ENCODE data around the gene HERC3. TPM values are rescaled to one million over a fixed set of nuclear protein-coding genes. Genes with fewer than 3 reads are reported as not detected.

The HERC3 gene
- total RNA-seq, 1 donor from 2014 or later = 41.0 TPM

DNA sequence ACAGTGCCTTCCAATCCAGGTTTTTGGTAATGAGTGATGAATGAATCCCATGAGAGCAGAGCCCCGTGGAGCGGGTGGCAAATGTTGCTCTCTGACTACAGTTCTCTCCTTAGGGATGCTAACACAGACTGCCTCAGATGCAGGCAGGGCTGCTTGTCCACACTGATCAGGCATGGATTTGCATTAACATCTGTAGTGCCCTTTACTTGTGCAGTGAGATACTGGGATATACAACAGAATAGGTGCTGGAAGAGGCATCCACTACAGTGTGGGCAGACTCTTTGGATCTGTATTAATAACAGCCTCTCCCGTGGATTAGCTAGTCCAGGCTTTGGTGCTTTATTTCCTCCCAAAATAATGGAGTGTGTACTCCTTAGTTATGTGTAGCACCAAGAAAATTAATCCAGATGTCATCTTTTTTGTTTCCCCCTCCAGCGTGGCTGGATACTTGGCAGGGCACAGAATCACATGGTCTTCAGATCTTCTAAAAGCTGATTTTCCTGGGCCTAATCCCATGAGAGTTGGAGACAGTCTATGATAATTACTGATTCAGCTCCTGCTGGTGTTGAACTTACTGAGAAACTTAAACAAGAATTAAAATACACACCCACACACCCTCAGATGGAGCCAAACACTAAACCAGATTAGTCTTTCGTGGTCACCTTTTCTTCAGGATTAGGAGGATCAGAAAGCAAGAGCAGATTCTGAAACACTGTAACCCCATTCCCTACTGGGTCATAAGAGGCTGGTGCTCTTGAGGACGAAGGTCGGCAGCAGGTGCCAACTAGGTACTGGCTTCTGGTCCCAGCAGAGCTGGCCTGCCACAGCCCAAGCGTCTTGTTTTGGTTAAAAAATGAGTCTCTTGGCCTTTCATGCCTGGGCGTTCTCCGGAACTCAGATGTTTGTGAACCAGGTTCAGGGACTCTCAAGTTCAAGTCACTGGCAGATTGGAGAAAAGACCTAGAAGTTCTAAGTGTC lies 128.5 kb downstream of the HERC3 start:
- no peak for DNase-seq (ENCODE audit: low spot score)

DNA sequence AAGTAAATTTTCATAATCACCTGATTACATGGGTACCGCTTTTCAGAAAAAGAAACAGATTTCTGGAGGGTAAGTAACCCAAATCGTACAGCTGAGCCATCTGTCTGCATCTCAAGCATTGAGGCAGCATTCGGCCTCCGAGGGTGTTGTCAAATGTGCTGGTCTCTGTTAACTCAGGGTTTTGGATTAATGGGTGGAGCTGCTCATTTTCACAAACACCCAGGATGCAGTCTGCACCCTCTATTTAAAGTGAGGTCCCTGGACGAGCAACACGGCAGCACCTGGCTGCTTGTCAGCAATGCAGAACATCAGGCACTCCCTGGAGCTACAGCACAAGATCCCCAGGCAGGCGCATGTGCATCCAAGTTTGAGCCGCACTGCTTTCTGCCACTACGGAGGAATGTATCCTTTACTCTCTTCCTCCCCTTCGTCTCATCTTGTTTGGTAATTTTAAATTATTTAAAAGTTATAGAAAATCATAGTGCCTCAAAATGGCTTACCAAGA lies 130.0 kb downstream of the HERC3 start:
- DNase-seq (ENCODE audit: low spot score) = no peak

DNA sequence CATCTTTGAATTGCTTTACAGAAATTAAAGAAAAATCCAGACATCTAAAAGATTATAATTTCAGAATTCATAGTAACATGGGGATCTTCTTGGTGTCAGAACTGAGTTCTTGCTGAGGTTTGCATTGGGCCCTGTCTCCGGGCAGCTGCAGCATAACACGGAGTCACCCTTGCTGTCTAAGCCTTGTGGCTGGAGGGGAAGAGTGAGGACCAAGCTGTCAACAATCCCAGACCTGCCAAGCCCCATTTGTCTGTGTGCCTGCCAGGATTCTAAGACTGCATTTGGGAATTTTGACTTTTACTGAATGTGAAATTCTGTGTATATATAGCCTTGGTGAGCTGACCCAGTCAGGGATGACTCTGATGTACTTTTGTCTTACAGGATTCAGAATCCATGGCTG lies 130.5 kb downstream of the HERC3 start:
- no peak for DNase-seq (ENCODE audit: low spot score)

DNA sequence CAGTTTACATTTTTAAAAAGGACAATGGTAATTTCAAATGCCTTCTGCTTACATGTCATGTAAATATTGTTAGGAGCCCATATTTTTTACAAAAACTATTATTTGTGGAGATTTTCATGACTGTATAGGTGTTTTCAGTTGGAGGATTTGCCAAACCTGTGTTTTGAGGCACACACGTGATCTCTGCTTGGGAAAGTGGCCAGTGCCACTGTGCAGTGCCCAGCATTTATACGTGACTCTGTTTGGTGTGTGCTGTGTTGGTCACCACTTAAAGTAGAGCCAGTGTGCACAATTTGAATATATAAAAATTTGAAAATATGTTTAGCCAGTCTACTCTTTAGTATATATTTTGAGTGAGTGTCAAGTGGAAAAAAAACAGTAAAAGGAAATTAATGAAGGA lies 132.1 kb downstream of the HERC3 start:
- DNase-seq (ENCODE audit: low spot score) = no peak

DNA sequence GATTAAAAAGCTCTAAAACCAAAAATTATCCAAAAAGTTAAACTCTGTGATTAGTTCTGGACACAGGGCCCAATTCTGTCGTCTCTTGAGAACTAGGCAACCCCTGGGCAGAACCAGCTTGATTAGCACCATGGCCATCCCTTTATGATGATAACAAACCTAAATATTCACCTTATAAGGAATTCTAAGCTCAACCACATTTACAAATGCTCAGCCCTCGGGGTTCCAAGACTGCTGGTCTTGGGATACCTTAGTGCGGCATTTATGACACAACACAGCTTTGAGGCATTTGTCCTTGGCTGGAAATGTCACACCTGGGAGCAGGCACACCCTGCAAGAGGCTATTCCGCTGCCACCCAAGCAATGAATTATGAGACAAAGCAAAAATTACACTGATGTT lies 132.9 kb downstream of the HERC3 start:
- DNase-seq (ENCODE audit: low spot score) = no peak

DNA sequence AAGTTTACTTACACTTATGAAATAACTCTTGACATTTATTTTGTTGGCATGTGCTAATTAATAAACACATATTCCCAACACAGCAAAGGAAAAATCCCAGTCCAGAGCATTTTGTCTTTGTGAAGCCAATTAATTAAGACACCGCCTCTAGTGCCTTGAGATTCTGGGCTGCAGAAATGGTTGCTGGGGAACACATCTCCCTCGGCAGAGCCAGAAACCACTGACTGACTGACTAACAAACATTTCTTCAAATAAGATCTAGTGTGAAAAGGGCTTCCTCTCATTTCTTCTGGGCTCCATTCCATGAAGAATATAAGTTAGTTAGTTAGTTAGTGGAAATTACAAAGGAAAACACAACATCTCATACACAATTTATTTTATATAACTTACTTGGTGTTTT lies 133.7 kb downstream of the HERC3 start:
- no peak for DNase-seq (ENCODE audit: low spot score)

DNA sequence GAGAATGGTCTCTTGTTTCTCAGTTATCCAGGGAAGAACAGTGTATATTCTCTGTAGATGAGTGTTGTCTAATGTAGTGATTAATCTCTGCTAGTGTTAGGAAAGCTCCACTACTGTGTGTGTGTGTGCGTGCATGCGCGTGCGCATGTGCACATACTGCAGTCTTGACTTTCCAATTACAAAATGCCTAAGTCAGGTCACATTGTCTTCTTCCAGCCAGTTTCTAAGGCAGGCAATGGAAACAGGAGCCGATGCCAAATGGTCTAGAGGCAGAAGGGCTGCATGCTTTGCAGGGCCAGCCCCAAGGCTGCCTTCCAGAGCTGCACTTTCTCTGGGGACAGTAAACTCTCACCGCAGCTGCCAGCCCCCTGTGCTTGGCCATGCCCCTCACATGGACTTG lies 135.9 kb downstream of the HERC3 start:
- DNase-seq (ENCODE audit: low spot score) = no peak

DNA sequence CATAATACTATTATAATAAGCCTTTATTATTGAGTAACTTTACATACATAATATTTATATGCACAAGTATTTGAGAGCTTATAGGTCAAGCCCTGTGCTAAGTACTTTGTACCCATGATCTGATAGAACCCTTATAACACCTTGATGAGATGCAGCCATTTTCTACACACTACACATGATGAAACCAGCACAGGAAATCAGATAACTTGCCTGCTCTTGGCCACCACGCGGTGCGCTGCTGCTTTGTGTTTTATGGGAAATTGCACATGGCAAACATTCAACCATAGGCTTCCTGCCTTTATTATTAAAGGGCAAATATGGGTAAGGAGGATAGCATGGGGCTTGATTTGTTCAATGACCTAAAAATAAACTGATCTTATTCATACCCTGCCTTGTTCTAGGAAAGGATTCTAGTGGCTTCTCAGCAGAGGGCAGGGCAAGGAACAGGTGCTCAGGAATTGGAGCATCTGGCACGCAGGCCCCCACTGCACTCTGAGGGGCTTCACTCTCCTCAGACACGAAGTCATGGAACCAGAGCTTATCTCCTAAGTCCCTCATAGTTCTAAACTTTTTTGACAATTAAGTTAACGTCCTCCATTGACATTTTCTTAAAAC lies 137.0 kb downstream of the HERC3 start:
- DNase-seq (ENCODE audit: low spot score) = no peak

DNA sequence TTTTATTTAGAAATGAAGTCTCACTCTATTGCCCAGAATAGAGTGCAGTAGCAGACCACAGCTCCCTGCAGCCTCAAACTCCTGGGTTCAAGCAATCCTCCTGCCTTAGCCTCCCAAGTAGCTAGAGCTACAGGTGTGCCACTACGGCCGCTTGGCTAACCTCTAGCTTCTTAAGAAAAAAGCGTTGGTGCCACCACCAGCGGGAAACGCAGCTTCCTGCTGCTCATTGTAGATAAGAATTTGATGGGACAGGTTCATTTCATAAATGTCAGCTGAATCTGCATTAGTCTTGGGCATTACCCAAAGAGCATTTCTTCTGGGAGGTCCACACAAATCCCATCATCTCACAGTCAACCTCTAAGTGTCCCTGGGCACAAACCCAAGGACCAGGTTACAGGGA lies 138.5 kb downstream of the HERC3 start:
- DNase-seq (ENCODE audit: low spot score) = no peak

DNA sequence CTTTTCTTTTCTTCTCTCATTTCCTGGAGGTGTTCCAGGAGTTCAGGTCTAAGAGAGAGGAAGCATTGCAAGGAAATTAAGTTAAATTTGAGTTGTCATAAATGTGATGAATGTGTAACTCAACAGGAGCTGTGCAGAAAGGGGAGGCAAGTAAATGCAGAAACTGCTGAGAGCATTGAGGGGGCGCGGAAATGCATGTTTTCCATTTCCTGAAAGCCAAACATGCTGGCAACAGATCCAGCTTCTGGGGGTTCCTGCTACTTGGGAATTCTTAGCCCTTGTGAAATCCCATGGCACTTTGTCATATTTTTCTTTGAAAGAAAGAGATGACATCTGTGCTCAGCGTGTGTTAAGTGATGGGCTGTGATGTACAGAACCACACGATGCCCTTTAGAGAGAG lies 139.1 kb downstream of the HERC3 start:
- DNase-seq (ENCODE audit: low spot score) = no peak

DNA sequence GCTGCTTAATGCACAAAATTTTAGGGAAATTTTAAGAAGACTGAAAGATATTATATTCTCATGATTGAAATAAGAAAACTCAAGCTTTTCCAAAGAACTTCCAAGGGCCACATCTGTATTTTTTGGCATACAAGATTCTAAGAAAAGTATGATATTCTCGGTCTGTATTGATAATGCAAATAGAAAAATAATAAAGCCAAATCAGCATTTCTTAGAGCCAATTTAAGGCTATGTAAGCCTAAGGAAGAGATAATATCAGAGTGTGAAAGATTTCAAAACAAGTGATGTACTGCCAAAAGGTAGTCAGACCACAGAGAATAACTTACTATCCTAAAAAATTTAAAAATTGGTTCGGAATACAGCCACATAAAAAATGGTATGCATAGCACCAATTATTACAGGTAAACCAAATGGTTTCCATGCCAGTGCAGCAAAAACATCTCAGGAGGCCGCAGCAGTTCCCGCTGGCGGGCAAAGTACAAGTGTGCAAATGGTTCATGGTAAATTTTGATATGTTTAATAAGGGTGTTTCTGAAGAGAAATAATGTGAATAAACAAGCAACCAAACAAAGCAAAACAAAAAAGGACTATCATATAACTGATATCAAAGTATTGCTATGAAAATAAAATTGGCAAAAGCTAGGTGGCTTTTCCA lies 140.6 kb downstream of the HERC3 start:
- DNase-seq (ENCODE audit: low spot score) = no peak

DNA sequence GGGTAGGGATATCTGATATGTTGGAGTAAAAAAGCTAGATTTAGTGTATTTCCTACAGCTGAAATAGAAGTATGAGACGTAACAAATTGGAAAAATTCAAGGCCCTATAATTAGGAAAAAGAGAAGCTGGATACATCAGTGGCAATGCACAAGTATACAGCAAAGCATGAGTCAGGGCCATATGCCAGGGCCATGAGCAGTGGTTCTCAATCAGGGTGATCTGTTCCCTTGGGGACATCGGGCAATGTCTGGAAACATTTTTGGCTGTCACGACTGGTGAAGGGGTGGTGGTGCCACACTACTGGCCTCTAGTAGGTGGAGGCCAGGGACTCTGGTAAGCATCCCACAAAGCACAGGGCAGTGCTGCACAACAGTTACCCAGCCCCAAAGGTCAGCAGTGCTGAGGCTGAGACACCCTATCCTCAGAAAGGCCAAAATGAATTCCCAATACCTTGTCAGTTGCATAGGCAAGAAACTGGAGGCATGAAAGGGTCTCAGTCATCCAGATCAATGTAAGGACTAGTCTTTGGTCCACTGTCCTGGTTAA lies 142.2 kb downstream of the HERC3 start:
- DNase-seq (ENCODE audit: low spot score) = no peak

DNA sequence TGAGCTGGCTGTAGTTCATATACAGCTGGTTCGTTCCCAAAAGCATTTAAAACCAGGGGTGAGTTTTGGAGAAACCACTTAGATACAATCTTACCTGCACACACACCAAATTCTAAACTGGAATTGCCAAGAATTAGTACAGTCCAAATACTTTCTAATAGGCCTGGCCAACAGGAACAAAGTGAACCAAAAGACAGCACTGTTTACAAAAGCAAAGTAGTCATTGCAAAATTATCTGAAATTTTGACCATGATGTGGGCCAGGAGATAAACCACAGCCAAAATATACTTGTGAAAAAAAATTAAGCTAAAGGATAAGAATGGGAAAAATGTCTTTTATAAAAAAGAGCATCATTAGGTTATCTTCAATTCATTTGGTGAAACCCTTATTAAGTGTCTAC lies 143.3 kb downstream of the HERC3 start:
- no peak for DNase-seq (ENCODE audit: low spot score)

DNA sequence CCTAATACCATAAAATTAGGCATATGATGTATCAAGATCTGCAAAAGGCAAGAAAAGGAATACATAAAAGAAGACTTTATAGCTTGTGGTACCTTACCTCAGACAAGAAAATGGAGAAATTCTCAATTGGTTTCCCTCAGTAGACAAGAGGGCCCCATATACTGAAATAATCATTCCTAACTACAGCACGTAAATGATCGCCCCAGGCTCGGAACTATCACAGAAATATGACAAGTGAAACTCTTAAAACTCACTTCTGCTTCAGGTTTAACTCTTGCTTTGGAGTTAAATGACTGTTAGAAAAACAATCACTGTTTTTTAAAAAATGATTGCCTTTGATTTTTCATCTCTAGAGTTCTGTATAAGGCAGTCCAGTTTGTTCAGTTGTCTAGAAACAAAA lies 144.0 kb downstream of the HERC3 start:
- no peak for DNase-seq (ENCODE audit: low spot score)

DNA sequence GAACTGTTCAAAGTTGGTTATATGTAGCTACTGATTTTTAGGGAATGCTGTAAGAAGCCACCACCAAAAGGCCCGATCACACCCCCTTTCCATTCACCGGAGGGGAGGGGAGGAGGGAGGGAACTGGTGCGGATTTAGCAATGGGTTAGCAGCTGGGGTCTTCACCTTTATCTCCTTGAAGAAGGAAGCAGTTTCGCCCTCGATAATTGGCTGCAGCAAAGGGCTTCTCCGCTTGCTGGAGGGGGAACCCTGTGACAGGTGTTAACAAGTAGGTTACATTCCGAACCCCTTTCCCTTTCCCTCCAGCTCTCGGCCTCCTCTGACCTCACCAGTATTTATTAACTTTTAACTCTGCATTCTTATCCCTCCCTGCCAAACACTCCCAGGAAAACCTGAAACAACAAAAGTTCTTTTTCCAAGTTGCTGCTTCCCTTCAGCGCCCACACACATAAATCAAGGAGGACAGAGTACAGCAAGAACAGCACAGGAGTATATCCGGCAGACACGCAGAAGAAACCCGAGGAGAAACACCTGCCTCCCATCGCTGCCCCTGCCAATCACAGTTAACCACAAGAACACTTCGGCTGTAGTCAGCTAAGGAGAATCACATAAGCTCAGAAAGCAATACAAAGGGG lies 145.1 kb downstream of the HERC3 start:
- DNase-seq (ENCODE audit: low spot score) = no peak

DNA sequence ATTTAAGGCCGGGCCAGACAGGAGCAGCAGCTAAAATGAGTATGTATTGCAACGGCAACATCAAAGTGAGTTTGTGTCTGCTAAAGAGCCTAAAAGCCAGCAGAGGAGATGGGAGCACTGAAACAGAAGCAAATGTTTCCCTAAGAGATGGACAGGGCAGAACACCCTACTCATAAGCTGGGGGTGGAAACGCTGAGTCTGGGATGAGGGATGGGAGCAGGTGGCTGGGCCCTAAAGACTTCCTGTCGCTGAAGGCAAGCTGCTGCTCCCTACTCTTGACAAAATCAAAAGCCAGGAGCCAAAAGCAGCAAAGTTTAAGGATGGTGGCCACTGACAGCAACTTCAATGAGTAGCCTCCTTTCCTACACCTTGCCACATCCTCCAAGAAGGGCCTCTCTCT lies 145.9 kb downstream of the HERC3 start:
- no peak for DNase-seq (ENCODE audit: low spot score)

DNA sequence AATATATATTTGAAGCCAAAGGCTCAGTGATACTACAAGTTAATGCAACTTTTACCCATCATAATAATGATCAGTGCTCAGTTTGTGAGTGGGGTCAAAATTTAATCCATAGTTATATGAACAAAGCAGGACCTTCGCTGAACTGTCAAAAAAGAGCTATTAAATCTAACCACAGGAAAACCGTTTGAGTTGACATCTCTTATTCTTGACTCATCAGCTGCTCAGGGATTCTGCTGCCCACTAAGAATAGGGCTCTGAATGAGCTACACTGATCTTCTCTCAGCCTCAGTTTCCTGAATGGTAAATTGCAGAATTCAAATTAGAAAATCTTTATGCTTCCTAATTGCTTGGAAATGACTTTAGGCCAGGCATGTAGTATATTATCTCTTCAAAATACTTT lies 150.3 kb downstream of the HERC3 start:
- DNase-seq (ENCODE audit: low spot score) = no peak

DNA sequence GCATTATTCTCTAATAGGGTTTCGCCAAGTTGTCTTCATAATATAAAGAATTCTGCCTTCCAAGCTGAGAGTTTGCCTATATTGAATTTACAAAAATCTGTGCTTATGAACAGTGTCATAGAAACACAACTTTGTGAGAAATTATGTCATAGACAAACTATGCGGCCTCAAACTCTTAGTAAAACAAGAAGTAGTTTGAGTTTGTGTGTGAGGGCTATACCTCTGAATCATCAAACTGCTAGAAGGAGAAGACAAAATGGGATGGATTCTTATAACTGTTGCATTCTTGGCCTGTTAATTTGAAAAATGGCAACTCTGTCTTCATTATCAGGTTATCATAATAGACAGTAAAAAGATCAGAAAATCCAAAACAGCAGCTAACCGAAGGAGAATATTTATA lies 151.4 kb downstream of the HERC3 start:
- DNase-seq (ENCODE audit: low spot score) = no peak

DNA sequence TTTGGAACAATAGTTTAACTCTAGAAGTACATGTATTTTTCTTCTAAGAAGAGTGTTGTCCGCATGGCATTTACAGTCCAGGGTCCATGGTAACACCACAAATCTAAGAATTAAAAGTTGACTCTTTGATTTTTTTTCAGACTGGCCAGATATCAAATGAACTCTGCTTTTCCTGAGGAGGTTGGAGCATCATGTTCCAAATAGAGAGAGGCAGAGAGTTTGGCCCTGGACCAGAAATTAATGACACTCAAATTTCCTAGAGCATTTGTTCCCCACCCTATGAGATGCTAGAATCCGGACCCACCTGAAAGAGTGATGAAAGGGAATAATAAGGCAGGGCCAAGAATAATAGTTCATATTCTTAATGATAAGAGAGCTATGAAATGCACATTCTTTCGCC lies 152.3 kb downstream of the HERC3 start:
- no peak for DNase-seq (ENCODE audit: low spot score)

DNA sequence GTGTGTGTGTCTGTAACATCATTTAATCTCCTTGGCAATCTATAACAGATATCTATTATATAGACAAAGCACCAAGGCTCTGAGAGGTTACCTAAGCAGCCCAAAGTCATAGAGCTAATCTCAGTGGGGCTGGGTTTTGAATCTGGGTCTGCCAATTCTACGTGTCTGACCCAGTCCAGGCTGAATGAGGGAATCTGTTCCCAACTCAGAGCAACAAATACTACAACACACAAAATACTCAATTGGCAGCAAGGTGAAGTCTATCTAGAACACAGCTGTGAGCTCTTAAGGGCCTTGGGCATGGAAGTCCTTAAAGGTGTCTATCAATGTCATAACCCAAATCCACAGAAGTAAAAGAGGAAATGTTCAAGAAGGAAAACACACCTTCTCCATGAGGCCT lies 152.9 kb downstream of the HERC3 start:
- no peak for DNase-seq (ENCODE audit: low spot score)

DNA sequence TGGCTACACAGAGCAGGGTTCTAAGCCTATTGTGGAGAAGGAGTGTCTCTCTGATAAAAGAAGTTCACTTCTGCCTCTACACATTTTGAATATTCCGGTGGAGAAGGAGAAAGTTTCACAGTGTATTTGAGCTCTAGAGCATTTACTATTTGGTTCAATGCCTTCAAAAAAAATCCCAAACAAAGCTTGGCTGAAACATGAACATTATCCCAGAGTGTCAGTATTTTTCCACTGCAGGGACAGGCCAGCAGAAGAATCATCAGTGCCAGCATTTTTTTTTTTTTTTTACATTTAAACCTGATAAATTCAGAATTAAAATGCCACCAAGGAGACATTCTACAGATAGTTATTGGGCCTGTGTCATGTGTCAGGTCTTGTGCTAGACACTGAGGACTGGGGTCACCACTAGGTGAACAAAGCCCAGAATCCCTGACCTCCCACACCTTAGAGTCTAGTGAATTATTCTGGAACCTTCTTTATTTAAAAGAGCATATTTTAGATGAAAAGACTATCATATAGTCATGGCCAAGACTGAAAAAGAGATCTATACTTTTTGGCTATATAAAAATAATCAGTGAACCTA lies 153.4 kb downstream of the HERC3 start:
- no peak for DNase-seq (ENCODE audit: low spot score)

DNA sequence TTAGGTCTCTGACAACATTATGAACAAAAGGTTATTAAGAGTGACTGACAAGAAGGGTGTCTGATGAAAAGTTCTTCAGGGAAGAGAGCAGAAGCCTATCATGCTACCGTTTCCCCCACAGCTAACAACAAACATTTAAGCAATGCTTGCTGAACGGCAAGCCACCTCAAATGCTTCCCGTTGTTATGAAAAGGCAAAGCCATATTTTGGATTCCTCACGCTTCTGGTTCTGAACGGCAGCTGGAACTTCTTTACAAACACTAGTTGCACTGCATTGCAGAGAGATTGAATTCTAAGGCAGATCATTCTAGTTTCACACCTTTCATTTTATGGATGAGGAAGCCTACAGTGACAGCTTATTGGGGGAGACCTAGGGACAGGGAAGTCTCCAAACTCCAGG lies 153.9 kb downstream of the HERC3 start:
- DNase-seq (ENCODE audit: low spot score) = no peak
